Measurements from ENCODE around the gene TUBGCP3. TPM values are rescaled to one million over a fixed set of nuclear protein-coding genes. Genes with fewer than 3 reads are reported as not detected.

TUBGCP3 gene
- total RNA-seq, 2 donors from 2014 or later, result 53.9 to 59.6 TPM

GRCh38 chr13:112582263-112582662 is 5.7 kb downstream of the TUBGCP3 start:
- H3K4me3 Mint-ChIP-seq, result no peak overlapping the region
- peak overlapping the region; percentile 28 for H3K27ac Mint-ChIP-seq

GRCh38 chr13:112580912-112581311 is 7.0 kb downstream of the TUBGCP3 start:
- H3K9me3 Mint-ChIP-seq, result peaks cover 0 to 4% of the 10 kb centered on the region in 2 donors
- peaks cover 52% of the 10 kb centered on the region for H3K4me1 Mint-ChIP-seq (ENCODE audit: low read depth)
- no peaks in the 10 kb centered on the region for H3K27me3 Mint-ChIP-seq (ENCODE audit: low read depth)
- DNase-seq (no peak), ATAC-seq (replicated peaks in 1 of 2) (no peak)
- H3K4me3 Mint-ChIP-seq, result no peak overlapping the region
- H3K27ac Mint-ChIP-seq, result no peak overlapping the region
- peaks cover 5 to 22% of the 10 kb centered on the region in 2 donors for H3K36me3 Mint-ChIP-seq (ENCODE audit: insufficient read depth in 2 of 2)

More at GRCh38 chr13:112582263-112582662, 5.7 kb downstream of the TUBGCP3 start:
- Mint-ChIP-seq H3K4me1 (ENCODE audit: low read depth) (peaks cover 52% of the 10 kb centered on the region), H3K36me3 (ENCODE audit: insufficient read depth in 2 of 2) (peaks cover 0 to 15% of the 10 kb centered on the region in 2 donors), H3K9me3 (no peaks in the 10 kb centered on the region), H3K27me3 (ENCODE audit: low read depth) (no peaks in the 10 kb centered on the region)
- no peak for ATAC-seq (replicated peaks in 1 of 2)
- no peak for DNase-seq

DNA sequence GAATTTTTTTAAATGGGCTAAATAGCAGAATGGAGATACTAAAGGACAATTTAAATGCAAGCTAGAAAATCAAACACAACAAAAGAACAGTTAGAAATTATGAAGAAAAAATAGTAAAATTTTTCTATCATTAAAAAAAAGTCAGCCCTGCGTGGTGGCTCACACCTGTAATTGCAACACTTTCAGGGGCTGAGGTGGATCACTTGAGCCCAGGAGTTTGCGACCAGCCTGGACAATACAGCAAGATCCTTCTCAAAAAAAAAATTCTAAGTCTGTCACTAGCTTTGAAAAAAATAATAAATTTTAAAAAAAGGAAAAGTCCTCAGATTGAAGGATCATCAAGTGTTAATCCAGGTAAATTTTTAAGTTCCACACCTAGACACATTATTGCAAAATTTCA is 7.7 kb downstream of the TUBGCP3 start:
- no peak for ATAC-seq (replicated peaks in 1 of 2)
- no peak for DNase-seq
- H3K27ac Mint-ChIP-seq, result no peak overlapping the region
- peaks cover 57% of the 10 kb centered on the region for H3K4me1 Mint-ChIP-seq (ENCODE audit: low read depth)
- no peak overlapping the region for H3K4me3 Mint-ChIP-seq
- peaks cover 5 to 22% of the 10 kb centered on the region in 2 donors for H3K36me3 Mint-ChIP-seq (ENCODE audit: insufficient read depth in 2 of 2)
- H3K27me3 Mint-ChIP-seq (ENCODE audit: low read depth), result no peaks in the 10 kb centered on the region
- H3K9me3 Mint-ChIP-seq, result peaks cover 0 to 4% of the 10 kb centered on the region in 2 donors

GRCh38 chr13:112579310-112579843 is 8.6 kb downstream of the TUBGCP3 start:
- Mint-ChIP-seq H3K4me1 (ENCODE audit: low read depth) (peaks cover 65% of the 10 kb centered on the region), H3K27ac (no peak overlapping the region), H3K36me3 (ENCODE audit: insufficient read depth in 2 of 2) (peaks cover 5 to 22% of the 10 kb centered on the region in 2 donors), H3K27me3 (ENCODE audit: low read depth) (no peaks in the 10 kb centered on the region), H3K9me3 (peaks cover 0 to 4% of the 10 kb centered on the region in 2 donors), H3K4me3 (no peak overlapping the region)
- DNase-seq, result no peak
- no peak for ATAC-seq (replicated peaks in 1 of 2)

GRCh38 chr13:112576768-112577167 is 11.2 kb downstream of the TUBGCP3 start:
- ATAC-seq (replicated peaks in 1 of 2), result no peak
- no peak overlapping the region for H3K27ac Mint-ChIP-seq
- H3K9me3 Mint-ChIP-seq, result peaks cover 0 to 4% of the 10 kb centered on the region in 2 donors
- no peak overlapping the region for H3K4me3 Mint-ChIP-seq
- no peaks in the 10 kb centered on the region for H3K27me3 Mint-ChIP-seq (ENCODE audit: low read depth)
- DNase-seq, result no peak
- H3K4me1 Mint-ChIP-seq (ENCODE audit: low read depth), result peaks cover 58% of the 10 kb centered on the region
- H3K36me3 Mint-ChIP-seq (ENCODE audit: insufficient read depth in 2 of 2), result peaks cover 5 to 17% of the 10 kb centered on the region in 2 donors

DNA sequence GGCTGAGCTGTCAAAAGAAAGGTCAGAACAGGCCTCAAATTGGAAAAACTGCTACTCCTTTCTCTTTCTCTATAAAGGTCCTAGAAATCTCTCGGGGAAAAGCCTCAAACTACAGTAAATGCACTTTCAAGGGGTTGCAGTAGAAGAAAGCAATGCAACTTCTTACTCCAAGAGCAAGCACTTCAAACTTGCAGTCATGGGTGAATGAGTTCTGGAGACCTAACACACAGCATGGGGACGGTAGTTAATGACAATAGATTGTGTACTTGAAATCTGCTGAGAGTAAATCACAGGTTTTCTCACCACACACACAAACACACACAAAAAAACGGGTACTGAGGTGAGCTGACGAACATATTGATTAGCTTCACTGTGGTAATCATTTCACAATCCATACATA is 11.8 kb downstream of the TUBGCP3 start:
- ATAC-seq (replicated peaks in 1 of 2), result no peak
- H3K27me3 Mint-ChIP-seq (ENCODE audit: low read depth), result no peaks in the 10 kb centered on the region
- no peak for DNase-seq
- H3K36me3 Mint-ChIP-seq (ENCODE audit: insufficient read depth in 2 of 2), result peaks cover 5 to 15% of the 10 kb centered on the region in 2 donors
- H3K4me3 Mint-ChIP-seq, result no peak overlapping the region
- H3K27ac Mint-ChIP-seq, result no peak overlapping the region
- peaks cover 0 to 4% of the 10 kb centered on the region in 2 donors for H3K9me3 Mint-ChIP-seq
- peaks cover 54% of the 10 kb centered on the region for H3K4me1 Mint-ChIP-seq (ENCODE audit: low read depth)

DNA sequence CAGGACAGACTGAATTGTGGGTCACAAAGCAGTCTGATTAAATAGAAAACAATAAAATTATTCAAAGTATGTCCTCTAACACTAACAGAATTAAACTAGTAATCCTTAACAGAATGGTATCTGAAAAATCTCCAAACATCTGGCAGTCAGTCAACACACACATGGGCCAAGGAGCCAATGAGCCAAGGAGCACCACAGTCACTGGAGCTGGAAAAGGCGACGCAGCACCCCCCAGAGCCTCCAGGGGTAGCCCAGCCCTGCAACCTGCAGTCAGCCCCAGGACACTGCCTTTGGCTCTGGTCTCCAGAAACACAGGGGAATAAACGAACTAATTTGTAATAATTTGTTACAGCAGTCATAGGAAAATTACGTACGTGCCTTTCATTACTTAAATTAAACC is 12.3 kb downstream of the TUBGCP3 start:
- Mint-ChIP-seq H3K36me3 (ENCODE audit: insufficient read depth in 2 of 2) (peaks cover 5 to 15% of the 10 kb centered on the region in 2 donors), H3K27me3 (ENCODE audit: low read depth) (no peaks in the 10 kb centered on the region), H3K4me3 (no peak overlapping the region), H3K9me3 (peaks cover 0 to 4% of the 10 kb centered on the region in 2 donors), H3K27ac (no peak overlapping the region), H3K4me1 (ENCODE audit: low read depth) (peaks cover 54% of the 10 kb centered on the region)
- DNase-seq (no peak), ATAC-seq (replicated peaks in 1 of 2) (no peak)

- ATAC-seq (replicated peaks in 1 of 2) (peak in 1 of 2 donors; percentile 53), DNase-seq (no peak)
- Mint-ChIP-seq H3K9me3 (peaks cover 0 to 4% of the 10 kb centered on the region in 2 donors), H3K36me3 (ENCODE audit: insufficient read depth in 2 of 2) (peaks cover 5 to 15% of the 10 kb centered on the region in 2 donors), H3K27ac (peak overlapping the region; percentile 37), H3K4me3 (peak overlapping the region; percentile 5 to 11), H3K4me1 (ENCODE audit: low read depth) (peaks cover 51% of the 10 kb centered on the region), H3K27me3 (ENCODE audit: low read depth) (no peaks in the 10 kb centered on the region)
Observed at GRCh38 chr13:112574834-112575613, 12.9 kb downstream of the TUBGCP3 start.

- Mint-ChIP-seq H3K4me1 (ENCODE audit: low read depth) (peaks cover 53% of the 10 kb centered on the region), H3K36me3 (ENCODE audit: insufficient read depth in 2 of 2) (peaks cover 5 to 17% of the 10 kb centered on the region in 2 donors), H3K4me3 (peak overlapping the region in 1 of 2 donors; percentile 5), H3K27me3 (ENCODE audit: low read depth) (no peaks in the 10 kb centered on the region), H3K27ac (no peak overlapping the region), H3K9me3 (peaks cover 0 to 4% of the 10 kb centered on the region in 2 donors)
- peak in 1 of 2 donors; percentile 71 for ATAC-seq (replicated peaks in 1 of 2)
- no peak for DNase-seq
Observed at GRCh38 chr13:112574416-112574815, 13.5 kb downstream of the TUBGCP3 start.

- no peaks in the 10 kb centered on the region for H3K27me3 Mint-ChIP-seq (ENCODE audit: low read depth)
- peaks cover 58% of the 10 kb centered on the region for H3K4me1 Mint-ChIP-seq (ENCODE audit: low read depth)
Observed at GRCh38 chr13:112573710-112574109, 14.2 kb downstream of the TUBGCP3 start.

GRCh38 chr13:112572366-112572765 is 15.6 kb downstream of the TUBGCP3 start:
- Mint-ChIP-seq H3K4me3 (no peak overlapping the region), H3K4me1 (ENCODE audit: low read depth) (peaks cover 58% of the 10 kb centered on the region), H3K27ac (peak overlapping the region; percentile 40), H3K27me3 (ENCODE audit: low read depth) (no peaks in the 10 kb centered on the region), H3K9me3 (peaks cover 0 to 4% of the 10 kb centered on the region in 2 donors), H3K36me3 (ENCODE audit: insufficient read depth in 2 of 2) (peaks cover 5 to 14% of the 10 kb centered on the region in 2 donors)
- ATAC-seq (replicated peaks in 1 of 2) (no peak), DNase-seq (no peak)

More at GRCh38 chr13:112573710-112574109, 14.2 kb downstream of the TUBGCP3 start:
- Mint-ChIP-seq H3K36me3 (ENCODE audit: insufficient read depth in 2 of 2) (peaks cover 5 to 16% of the 10 kb centered on the region in 2 donors), H3K9me3 (peaks cover 0 to 4% of the 10 kb centered on the region in 2 donors), H3K27ac (no peak overlapping the region), H3K4me3 (no peak overlapping the region)
- DNase-seq, result no peak
- ATAC-seq (replicated peaks in 1 of 2), result no peak

DNA sequence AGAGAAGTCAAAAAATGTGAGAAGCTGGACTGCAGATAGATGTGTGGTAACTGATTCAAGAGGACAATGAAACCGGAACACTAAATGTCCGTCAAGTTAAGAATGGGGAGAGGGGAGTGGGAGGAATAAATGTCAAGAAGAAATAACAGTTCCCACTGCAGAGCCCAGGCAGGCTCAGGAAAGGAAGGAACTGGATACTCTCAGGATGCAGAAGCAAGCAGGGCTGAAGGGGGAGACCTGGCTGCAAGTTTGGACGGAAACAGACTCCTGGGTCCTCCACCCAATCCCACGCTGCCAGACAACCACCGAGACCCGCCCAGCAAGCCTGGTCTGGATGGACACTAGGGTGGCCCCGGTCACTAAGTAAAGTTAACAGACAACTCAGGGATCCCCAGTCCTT is 18.1 kb downstream of the TUBGCP3 start:
- H3K27me3 Mint-ChIP-seq (ENCODE audit: low read depth), result no peaks in the 10 kb centered on the region
- H3K36me3 Mint-ChIP-seq (ENCODE audit: insufficient read depth in 2 of 2), result peaks cover 1 to 7% of the 10 kb centered on the region in 2 donors
- no peaks in the 10 kb centered on the region for H3K9me3 Mint-ChIP-seq
- ATAC-seq (replicated peaks in 1 of 2) (no peak), DNase-seq (no peak)
- H3K4me3 Mint-ChIP-seq, result no peak overlapping the region
- H3K4me1 Mint-ChIP-seq (ENCODE audit: low read depth), result peaks cover 33% of the 10 kb centered on the region
- H3K27ac Mint-ChIP-seq, result no peak overlapping the region

DNA sequence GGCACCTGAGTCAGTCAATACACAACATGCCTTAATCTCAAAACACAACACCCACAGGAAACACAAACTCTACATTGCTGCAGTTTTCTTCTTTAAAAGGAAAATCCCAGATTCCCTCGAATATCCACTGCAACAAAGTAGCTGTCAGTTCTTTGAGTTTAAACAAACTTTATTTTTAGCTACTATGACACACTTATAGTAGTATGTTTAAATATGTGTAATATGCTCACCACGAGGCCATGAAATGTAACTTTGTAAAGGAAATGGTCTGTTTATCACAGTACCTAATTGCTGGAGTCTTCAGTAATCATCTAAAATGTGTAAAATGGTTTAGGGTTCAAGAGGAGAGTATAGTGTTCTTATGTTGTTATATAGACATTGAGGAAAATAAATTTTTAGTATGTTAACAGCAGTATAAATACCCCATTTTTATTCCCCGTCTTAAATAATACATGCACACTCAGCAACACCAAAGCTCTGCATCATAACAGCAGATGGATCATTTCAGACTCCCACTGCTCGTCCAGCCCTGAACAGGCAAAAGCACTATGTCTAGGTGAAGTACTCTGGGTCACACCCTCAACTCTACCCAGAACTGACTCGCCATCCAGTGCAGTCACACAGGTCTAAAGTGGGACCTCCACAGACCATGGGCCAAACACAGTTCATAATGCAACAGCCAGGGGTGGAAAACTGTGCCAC is 20.6 kb downstream of the TUBGCP3 start:
- Mint-ChIP-seq H3K27me3 (ENCODE audit: low read depth) (no peaks in the 10 kb centered on the region), H3K9me3 (no peaks in the 10 kb centered on the region), H3K36me3 (ENCODE audit: insufficient read depth in 2 of 2) (peaks cover 3 to 15% of the 10 kb centered on the region in 2 donors), H3K27ac (no peak overlapping the region), H3K4me3 (no peak overlapping the region), H3K4me1 (ENCODE audit: low read depth) (peaks cover 18% of the 10 kb centered on the region)
- no peak for DNase-seq
- ATAC-seq (replicated peaks in 1 of 2), result no peak

Data from activated T-cell treated with anti-CD3 and anti-CD28 coated beads, Interleukin-2, amount 50 U/mL, for 72 hours (primary cell).